ENCODE results near the gene GNA14.

DNA sequence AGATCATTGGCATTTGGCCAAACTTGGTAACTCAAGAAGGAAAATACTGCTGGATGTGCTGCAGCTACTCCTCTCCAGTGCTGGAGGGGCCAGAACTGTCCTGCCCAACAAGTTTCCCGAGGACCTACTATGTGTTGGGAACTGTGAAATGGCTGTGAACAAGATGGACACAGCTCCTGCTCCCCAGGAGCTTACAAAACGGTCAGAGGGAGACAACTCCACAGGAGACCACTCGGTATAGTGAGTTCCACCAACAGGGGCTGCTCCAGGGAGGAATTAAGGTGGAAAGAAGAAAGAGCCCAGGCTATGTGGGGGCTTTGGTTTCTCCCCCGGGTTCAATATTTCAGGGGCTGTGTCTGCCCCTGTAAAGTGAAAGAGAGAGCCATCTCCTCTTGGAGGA is 78.8 kb downstream of the GNA14 start:
- TF ChIP-seq, protein P1, sequence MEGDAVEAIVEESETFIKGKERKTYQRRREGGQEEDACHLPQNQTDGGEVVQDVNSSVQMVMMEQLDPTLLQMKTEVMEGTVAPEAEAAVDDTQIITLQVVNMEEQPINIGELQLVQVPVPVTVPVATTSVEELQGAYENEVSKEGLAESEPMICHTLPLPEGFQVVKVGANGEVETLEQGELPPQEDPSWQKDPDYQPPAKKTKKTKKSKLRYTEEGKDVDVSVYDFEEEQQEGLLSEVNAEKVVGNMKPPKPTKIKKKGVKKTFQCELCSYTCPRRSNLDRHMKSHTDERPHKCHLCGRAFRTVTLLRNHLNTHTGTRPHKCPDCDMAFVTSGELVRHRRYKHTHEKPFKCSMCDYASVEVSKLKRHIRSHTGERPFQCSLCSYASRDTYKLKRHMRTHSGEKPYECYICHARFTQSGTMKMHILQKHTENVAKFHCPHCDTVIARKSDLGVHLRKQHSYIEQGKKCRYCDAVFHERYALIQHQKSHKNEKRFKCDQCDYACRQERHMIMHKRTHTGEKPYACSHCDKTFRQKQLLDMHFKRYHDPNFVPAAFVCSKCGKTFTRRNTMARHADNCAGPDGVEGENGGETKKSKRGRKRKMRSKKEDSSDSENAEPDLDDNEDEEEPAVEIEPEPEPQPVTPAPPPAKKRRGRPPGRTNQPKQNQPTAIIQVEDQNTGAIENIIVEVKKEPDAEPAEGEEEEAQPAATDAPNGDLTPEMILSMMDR (conservative IDR thresholded peaks at IDR 0.05) = no peak
- TF ChIP-seq EZH2 (IDR thresholded peaks at IDR 0.05; ENCODE audit: low read depth) = no peak

Data from PC-9 (cell line).